HUES64 (cell line): ENCODE data around the gene HS3ST4.

Source experiments
- H3K27ac ChIP-seq: 2 replicates; pipeline ENCODE4 v1.7.0; 2013; ENCODE audit warnings: low read depth, low read length, inconsistent platforms
- H3K27me3 ChIP-seq: 2 replicates; pipeline ENCODE4 v1.6.1; 2013; ENCODE audit warnings: mild to moderate bottlenecking, low read length; ENCODE audit not compliant: insufficient read depth
- H3K36me3 ChIP-seq: 2 replicates; pipeline ENCODE4 v1.6.1; 2013; ENCODE audit warnings: mild to moderate bottlenecking, low read length; ENCODE audit not compliant: insufficient read depth
- H3K4me1 ChIP-seq: 2 replicates; pipeline ENCODE4 v1.6.1; 2013; ENCODE audit warnings: mild to moderate bottlenecking, low read length, moderate library complexity; ENCODE audit not compliant: insufficient read depth
- H3K4me3 ChIP-seq: 2 replicates; pipeline ENCODE4 v1.5.1; 2013; ENCODE audit warnings: mild to moderate bottlenecking, low read length, moderate library complexity
- H3K9ac ChIP-seq: 2 replicates; pipeline ENCODE4 v1.6.1; 2013; ENCODE audit warnings: mild to moderate bottlenecking, low read depth, low read length
- H3K9me3 ChIP-seq: 2 replicates; pipeline ENCODE4 v1.6.1; 2013; ENCODE audit warnings: low read depth, low read length; ENCODE audit not compliant: insufficient read depth
- WGBS: fragments of 150-250, 120-280 bp; methylation state at CpG from one replicate; pipeline ENCODE4 v1.1.7; 2013; ENCODE audit warnings: missing lambda C conversion rate; 5-methylcytosine and 5-hydroxymethylcytosine counted together

The HS3ST4 gene

GRCh38 chr16:25783226-25783625 is 91.5 kb downstream of the HS3ST4 start:
- WGBS = 72% methylated on average over 1 of the region's 1 CpG
- H3K27ac ChIP-seq = no peak overlapping the region
- peaks cover 10% of the 10 kb centered on the region for H3K4me1 ChIP-seq

GRCh38 chr16:25785361-25785760 is 93.6 kb downstream of the HS3ST4 start:
- no peaks in the 10 kb centered on the region for H3K27me3 ChIP-seq
- no peaks in the 10 kb centered on the region for H3K9me3 ChIP-seq
- WGBS = 87% methylated on average over 4 of the region's 4 CpGs
- no peaks in the 10 kb centered on the region for H3K36me3 ChIP-seq
- H3K9ac ChIP-seq = no peak overlapping the region
- no peak overlapping the region for H3K4me3 ChIP-seq
- H3K4me1 ChIP-seq = peaks cover 10% of the 10 kb centered on the region
- H3K27ac ChIP-seq = no peak overlapping the region

More at GRCh38 chr16:25783226-25783625, 91.5 kb downstream of the HS3ST4 start:
- no peaks in the 10 kb centered on the region for H3K27me3 ChIP-seq
- no peaks in the 10 kb centered on the region for H3K9me3 ChIP-seq
- no peak overlapping the region for H3K9ac ChIP-seq
- no peak overlapping the region for H3K4me3 ChIP-seq
- H3K36me3 ChIP-seq = no peaks in the 10 kb centered on the region

GRCh38 chr16:25786748-25787147 is 95.0 kb downstream of the HS3ST4 start:
- Histone ChIP-seq H3K36me3 (no peaks in the 10 kb centered on the region), H3K9me3 (no peaks in the 10 kb centered on the region), H3K27me3 (no peaks in the 10 kb centered on the region), H3K4me3 (no peak overlapping the region), H3K27ac (no peak overlapping the region), H3K9ac (no peak overlapping the region), H3K4me1 (peaks cover 10% of the 10 kb centered on the region)
- WGBS = 97% methylated on average over 3 of the region's 4 CpGs

- H3K9me3 ChIP-seq = no peaks in the 10 kb centered on the region
- H3K4me1 ChIP-seq = no peaks in the 10 kb centered on the region
- no peak overlapping the region for H3K9ac ChIP-seq
- H3K4me3 ChIP-seq = no peak overlapping the region
- no peaks in the 10 kb centered on the region for H3K27me3 ChIP-seq
- H3K36me3 ChIP-seq = no peaks in the 10 kb centered on the region
- WGBS = 100% methylated on average over 1 of the region's 1 CpG
- H3K27ac ChIP-seq = no peak overlapping the region
Observed at GRCh38 chr16:25788637-25789036, 96.9 kb downstream of the HS3ST4 start.

- Histone ChIP-seq H3K36me3 (no peaks in the 10 kb centered on the region), H3K27ac (no peak overlapping the region)
Observed at GRCh38 chr16:25796239-25796638, 104.5 kb downstream of the HS3ST4 start.

GRCh38 chr16:25798065-25798464 is 106.3 kb downstream of the HS3ST4 start:
- H3K36me3 ChIP-seq = no peaks in the 10 kb centered on the region
- H3K9me3 ChIP-seq = peaks cover 7% of the 10 kb centered on the region; the same call in 1 of the 2 replicates
- 86% methylated on average over 1 of the region's 1 CpG for WGBS
- 0 out of 2 replicates have a peak, but pooled peaks cover 3% of the 10 kb centered on the region for H3K4me1 ChIP-seq
- H3K27me3 ChIP-seq = no peaks in the 10 kb centered on the region
- no peak overlapping the region for H3K4me3 ChIP-seq
- no peak overlapping the region for H3K9ac ChIP-seq
- no peak overlapping the region for H3K27ac ChIP-seq

More at GRCh38 chr16:25796239-25796638, 104.5 kb downstream of the HS3ST4 start:
- no peaks in the 10 kb centered on the region for H3K27me3 ChIP-seq
- 94% methylated on average over 4 of the region's 4 CpGs for WGBS
- H3K4me1 ChIP-seq = 0 out of 2 replicates have a peak, but pooled peaks cover 3% of the 10 kb centered on the region
- H3K4me3 ChIP-seq = no peak overlapping the region
- H3K9me3 ChIP-seq = peaks cover 7% of the 10 kb centered on the region; the same call in 1 of the 2 replicates
- H3K9ac ChIP-seq = no peak overlapping the region

- WGBS = 95% methylated on average over 1 of the region's 1 CpG
- H3K36me3 ChIP-seq = no peaks in the 10 kb centered on the region
- H3K27me3 ChIP-seq = no peaks in the 10 kb centered on the region
- H3K4me3 ChIP-seq = no peak overlapping the region
- peaks cover 7% of the 10 kb centered on the region; the same call in 1 of the 2 replicates for H3K9me3 ChIP-seq
- H3K9ac ChIP-seq = no peak overlapping the region
- no peak overlapping the region for H3K27ac ChIP-seq
- H3K4me1 ChIP-seq = 0 out of 2 replicates have a peak, but pooled peaks cover 3% of the 10 kb centered on the region
Observed at GRCh38 chr16:25799816-25800215, 108.1 kb downstream of the HS3ST4 start.

- H3K4me3 ChIP-seq = no peak overlapping the region
- 92% methylated on average over 5 of the region's 5 CpGs for WGBS
Observed at GRCh38 chr16:25812215-25812614, 120.5 kb downstream of the HS3ST4 start.

GRCh38 chr16:25817295-25817694 is 125.5 kb downstream of the HS3ST4 start:
- H3K9me3 ChIP-seq = no peaks in the 10 kb centered on the region
- H3K36me3 ChIP-seq = no peaks in the 10 kb centered on the region
- H3K4me1 ChIP-seq = no peaks in the 10 kb centered on the region
- H3K9ac ChIP-seq = no peak overlapping the region
- WGBS = 95% methylated on average over 6 of the region's 6 CpGs
- H3K4me3 ChIP-seq = no peak overlapping the region
- H3K27me3 ChIP-seq = no peaks in the 10 kb centered on the region
- H3K27ac ChIP-seq = no peak overlapping the region

More at GRCh38 chr16:25812215-25812614, 120.5 kb downstream of the HS3ST4 start:
- Histone ChIP-seq H3K9ac (no peak overlapping the region), H3K27ac (no peak overlapping the region), H3K9me3 (no peaks in the 10 kb centered on the region), H3K36me3 (no peaks in the 10 kb centered on the region), H3K4me1 (no peaks in the 10 kb centered on the region; the same call in 1 of the 2 replicates), H3K27me3 (no peaks in the 10 kb centered on the region)

GRCh38 chr16:25817876-25818275 is 126.1 kb downstream of the HS3ST4 start:
- Histone ChIP-seq H3K4me1 (no peaks in the 10 kb centered on the region), H3K9me3 (no peaks in the 10 kb centered on the region), H3K36me3 (no peaks in the 10 kb centered on the region), H3K9ac (no peak overlapping the region), H3K4me3 (no peak overlapping the region), H3K27me3 (no peaks in the 10 kb centered on the region), H3K27ac (no peak overlapping the region)
- 98% methylated on average over 4 of the region's 4 CpGs for WGBS

GRCh38 chr16:25823891-25824290 is 132.1 kb downstream of the HS3ST4 start:
- H3K27me3 ChIP-seq = no peaks in the 10 kb centered on the region
- 0 out of 2 replicates have a peak, but pooled peaks cover 2% of the 10 kb centered on the region for H3K36me3 ChIP-seq
- no peak overlapping the region for H3K4me3 ChIP-seq
- no peaks in the 10 kb centered on the region for H3K4me1 ChIP-seq
- 85% methylated on average over 2 of the region's 2 CpGs for WGBS
- H3K27ac ChIP-seq = no peak overlapping the region
- 0 out of 2 replicates have a peak, but pooled peaks cover 5% of the 10 kb centered on the region for H3K9me3 ChIP-seq
- no peak overlapping the region for H3K9ac ChIP-seq

- H3K36me3 ChIP-seq = 0 out of 2 replicates have a peak, but pooled peaks cover 2% of the 10 kb centered on the region
- H3K4me3 ChIP-seq = no peak overlapping the region
- H3K9ac ChIP-seq = no peak overlapping the region
- H3K27me3 ChIP-seq = no peaks in the 10 kb centered on the region
- no peak overlapping the region for H3K27ac ChIP-seq
- H3K4me1 ChIP-seq = no peaks in the 10 kb centered on the region
- H3K9me3 ChIP-seq = 0 out of 2 replicates have a peak, but pooled peaks cover 8% of the 10 kb centered on the region
- 95% methylated on average over 2 of the region's 2 CpGs for WGBS
Observed at GRCh38 chr16:25827709-25828108, 135.9 kb downstream of the HS3ST4 start.
